GM19455 (cell line): Measurements from ENCODE around the gene P2RX1.
"Not testable (repeated sequence)": the region's sequence is repeated elsewhere in the genome, so short reads cannot be mapped to it uniquely, and the experiment has no call there.

Experiments
- ATAC-seq: cut with Tn5 transposase; IDR thresholded peaks from one replicate; pipeline ENCODE4 v1.9.1; 2021; ENCODE audit not compliant: unreplicated experiment

Gene P2RX1

DNA sequence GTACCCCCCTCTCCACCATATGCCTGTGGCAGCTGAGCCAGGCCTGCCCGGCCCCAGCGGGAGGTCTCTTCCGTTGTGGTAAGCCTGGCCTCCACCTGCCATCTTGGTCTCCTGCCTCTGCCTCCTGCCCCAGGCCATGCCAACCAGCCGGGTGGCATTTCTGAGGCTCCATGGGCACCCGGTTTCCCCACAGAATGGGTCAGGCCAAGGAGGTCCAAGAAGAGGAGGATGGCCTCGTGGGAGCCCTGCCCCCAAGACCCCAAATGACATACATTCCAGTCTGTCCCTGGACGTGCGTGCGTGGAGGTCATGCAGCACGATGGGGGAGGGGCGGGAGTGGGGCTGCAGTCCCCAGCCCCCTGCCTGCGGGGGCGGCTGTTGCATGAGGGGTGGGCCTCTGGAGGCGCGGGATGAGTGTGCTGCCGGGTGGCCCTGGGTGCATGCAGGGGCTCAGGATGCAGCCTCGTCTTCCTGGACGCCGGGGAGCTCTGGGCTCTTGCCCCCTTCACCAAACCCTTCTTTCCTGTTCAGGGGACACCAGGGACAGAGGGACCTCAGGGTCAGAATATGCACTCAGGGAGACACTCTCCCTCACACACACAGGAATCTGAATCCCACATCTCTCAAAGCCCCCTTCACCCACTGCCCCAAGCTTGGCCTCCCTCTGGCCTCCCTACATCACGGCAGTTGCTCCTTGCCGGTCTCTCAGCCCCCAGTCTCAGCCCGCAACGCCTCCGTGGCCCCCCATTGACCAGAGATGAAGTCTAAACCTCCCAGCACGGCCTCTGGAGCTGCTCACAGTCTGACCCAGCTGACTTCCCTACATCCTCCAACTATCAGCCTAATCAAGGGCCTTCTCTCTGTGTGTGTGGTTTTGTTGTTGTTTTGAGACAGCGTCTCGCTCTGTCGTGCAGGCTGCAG is 54.2 kb downstream of the P2RX1 start:
- ATAC-seq: no peak

DNA sequence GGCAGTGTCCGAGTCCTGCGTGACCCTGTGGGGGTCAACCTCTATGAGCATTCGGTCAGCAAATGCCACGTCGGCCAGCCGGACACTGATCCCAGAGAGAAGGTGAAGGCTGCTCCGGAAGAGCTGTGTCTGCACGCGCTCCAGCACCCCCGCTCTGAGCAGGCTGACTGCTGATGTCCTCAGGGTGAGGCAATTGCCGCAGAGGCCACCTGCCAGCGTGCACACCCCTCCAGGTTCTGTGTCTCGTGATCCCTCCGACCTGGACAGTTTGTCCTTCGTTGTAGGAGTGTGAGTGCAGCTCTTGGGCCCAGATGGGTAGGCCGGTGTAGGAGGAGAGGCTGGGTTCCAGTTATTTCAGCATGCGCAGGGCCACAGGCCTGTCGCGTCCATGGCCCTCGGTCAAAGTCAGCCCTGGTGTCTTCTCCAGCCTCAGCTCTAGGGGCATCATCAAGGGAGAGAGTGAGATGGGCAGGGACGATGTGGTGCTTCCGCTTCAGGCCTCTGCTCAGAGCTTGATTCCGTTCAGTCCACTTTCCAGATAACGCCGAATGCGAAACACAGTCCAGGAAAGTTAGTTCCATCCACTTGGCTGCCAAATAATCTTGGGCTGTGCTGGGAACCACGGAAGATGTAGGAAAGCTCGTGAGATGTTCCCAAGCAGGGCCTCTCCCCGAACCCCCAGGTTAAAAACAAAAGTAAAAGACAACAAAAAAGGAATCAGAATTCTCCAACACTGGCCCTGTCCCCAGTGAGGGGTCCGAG is 55.1 kb downstream of the P2RX1 start:
- ATAC-seq: no peak

DNA sequence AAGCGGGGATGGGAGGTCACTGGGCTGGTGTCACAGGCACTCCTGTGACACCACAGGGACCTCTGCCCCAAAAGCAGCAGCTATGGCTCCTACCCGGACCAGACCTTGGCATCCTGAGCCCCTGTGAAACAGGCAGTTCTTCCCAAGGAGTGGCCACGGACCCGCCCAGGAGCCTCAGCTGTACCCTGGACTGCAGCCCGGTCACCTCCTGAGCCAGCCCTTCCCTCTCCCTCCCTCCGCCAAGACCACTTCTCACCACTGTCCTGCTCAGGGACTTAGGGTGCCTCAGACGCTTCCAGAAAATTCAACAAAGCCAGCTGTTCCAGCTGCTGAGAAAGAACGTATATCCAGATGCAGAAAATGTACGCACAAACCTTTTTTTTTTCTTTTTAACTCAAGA is 56.3 kb downstream of the P2RX1 start:
- no peak for ATAC-seq

DNA sequence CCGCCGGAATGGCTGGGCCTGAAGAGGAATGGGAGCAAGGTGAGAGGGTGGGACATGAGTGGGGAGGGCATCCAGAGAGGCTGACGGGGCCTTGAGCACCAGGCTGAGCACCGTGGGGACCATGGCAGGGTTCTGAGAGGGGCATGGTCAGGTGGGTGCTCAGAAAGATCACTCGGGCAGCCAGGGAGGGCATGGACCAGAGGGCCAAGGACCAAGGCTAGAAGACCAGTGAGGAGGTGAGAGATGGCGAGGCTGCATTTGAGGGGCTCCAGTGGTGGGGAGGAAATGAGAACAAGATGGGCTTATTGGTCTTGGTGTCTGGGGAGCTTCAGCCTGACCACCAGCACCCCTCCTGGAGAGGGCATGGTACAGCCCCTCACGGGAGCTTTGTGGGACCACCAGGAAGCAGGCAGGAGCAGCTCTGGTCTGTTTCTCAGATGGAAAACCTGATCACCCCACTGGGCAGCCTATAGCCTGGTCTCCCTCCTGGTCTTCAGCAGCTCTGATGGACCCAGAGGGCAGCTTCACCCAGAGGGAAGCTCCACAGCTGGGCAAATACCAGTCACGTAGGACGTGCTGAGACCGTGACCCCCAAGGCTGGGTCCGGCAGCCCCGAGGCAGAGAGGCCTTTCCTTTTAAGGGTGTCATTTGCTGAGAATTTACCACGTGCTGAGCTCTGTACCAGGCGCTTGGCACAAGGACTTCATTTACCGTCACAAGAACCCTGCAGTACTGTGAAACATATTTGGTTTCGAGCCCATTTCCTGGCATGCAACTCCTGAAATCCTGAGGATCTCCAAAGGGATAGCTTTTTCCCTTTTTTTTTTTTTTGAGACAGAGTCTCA is 58.8 kb downstream of the P2RX1 start:
- no peak for ATAC-seq

DNA sequence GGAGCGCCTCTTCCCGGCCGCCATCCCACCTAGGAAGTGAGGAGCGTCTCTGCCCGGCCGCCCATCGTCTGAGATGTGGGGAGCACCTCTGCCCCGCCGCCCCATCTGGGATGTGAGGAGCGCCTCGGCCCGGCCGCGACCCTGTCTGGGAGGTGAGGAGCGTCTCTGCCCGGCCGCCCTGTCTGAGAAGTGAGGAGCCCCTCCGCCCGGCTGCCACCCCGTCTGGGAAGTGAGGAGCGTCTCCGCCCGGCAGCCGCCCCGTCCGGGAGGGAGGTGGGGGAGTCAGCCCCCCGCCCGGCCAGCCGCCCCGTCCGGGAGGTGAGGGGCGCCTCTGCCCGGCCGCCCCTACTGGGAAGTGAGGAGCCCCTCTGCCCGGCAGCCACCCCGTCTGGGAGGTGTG is 62.1 kb downstream of the P2RX1 start:
- ATAC-seq: not testable (repeated sequence)

DNA sequence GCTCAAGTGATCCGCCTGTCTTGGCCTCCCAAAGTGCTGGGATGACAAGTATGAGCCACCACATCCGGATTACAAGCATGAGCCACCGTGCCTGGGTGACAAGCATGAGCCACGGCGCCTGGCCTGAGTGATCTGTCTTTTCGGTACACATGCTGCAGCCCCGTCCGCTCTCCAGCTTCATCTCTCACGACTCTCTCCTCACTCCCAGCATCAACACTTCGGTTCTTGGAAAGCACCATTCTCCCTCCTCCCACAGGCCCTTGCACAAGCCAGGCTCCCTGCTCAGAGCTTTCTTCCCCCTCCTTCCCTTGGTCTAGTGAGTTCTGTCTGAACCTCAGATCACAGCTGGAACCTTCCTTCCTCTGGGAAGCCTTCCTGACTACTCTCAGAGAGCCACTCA is 63.7 kb downstream of the P2RX1 start:
- no peak for ATAC-seq

DNA sequence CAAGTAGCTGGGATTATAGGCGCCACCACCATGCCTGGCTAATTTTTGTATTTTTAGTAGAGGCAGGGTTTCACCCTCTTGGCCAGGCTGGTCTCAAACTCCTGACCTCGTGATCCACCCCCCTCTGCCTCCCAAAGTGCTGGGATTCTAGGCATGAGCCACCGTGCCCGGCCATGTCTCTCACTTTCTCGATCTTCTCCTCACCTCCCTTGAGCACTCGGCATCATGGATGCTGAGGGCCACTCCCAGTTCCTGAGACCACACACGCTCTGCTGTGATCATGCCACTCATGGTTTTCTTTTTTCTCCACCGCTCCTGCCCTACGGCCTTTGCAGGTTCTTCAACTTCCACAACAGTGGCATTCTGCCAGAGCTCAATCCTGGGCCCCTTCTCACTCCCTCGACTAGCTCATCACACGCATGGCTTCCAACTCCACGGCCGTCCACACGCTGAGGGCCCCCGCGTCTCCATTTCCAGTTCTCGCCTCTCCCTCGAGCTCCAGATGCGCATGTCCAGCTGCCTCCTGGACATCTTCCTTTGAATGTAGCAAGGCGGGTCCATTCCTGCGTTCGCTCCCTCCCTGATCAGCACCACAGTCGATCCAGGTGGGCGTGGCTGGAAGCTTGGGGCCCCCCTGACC is 64.7 kb downstream of the P2RX1 start:
- ATAC-seq: no peak

DNA sequence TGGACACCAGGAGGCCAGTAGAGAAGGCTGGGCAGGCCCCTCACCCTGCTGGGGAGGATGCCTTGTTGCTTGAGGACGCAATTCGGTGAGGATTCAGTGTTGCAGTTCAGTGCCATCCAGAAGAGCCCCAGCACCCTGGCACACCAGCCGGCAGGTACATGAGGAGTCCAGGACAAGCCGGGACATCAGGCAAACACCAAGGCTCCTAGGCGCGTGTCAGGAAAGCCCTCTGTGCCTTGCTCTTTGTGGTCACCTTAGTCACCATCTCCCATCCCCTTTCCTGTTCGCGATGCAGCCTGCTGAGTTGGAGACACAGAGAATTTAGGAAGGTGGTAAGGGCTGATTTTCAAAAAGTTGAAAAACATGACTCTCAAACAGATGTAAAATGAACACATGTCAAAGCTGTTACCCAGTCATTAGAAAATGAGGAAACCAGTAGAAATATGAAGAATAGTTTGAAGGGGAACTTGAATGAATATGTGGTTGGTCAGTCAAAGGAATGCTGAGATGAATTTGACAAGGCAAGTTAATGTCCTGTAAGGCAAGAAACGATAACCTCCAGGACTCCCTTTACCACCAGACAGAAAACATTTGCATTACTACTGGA is 67.9 kb downstream of the P2RX1 start:
- no peak for ATAC-seq

DNA sequence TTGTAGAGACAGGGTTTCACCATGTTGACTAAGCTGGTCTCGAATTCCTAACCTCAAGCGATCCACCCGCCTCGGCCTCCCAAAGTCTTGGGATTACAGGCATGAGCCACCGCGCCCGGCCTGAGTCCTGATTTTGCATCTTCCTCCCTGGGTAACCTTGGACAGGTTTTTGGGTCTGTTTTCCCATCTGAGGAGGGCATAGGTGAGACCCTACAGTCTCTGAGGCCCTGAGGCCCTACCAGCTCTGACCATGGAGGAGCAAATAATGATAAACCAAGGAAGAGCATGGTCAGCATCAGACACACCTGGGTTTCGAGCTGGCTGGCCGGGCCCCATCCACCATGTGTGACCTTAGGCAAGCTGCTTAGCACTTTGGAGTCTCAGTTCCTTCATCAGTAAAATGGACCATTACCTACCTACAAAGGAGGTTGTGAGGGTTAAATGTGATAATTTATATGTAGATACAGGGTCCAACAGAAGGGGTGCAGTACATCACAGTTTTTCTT is 69.0 kb downstream of the P2RX1 start:
- no peak for ATAC-seq
